Parathyroid adenoma (tissue), 2 donors: ENCODE results near the gene PAX3.

Source experiments
- H2AFZ ChIP-seq: fragments of 300-600 bp; sonication (generic); one replicate; pipeline ENCODE4 v1.7.0; 2017; ENCODE audit warnings: antibody characterized with exemption, mild to moderate bottlenecking
- H3K27ac ChIP-seq: fragments of 300-600 bp; sonication (generic); one replicate; pipeline ENCODE4 v1.7.0; 2017
- H3K27me3 ChIP-seq: fragments of 300-600 bp; sonication (generic); one replicate; pipeline ENCODE4 v1.7.0; 2017; ENCODE audit warnings: low read length; ENCODE audit not compliant: control insufficient read depth, insufficient read depth
- H3K36me3 ChIP-seq: fragments of 300-600 bp; sonication (generic); one replicate; pipeline ENCODE4 v1.7.0; 2017; ENCODE audit warnings: low read length; ENCODE audit not compliant: control insufficient read depth, insufficient read depth
- H3K4me1 ChIP-seq: fragments of 300-600 bp; sonication (generic); one replicate; pipeline ENCODE4 v1.7.0; 2017; ENCODE audit warnings: control low read depth
- H3K4me2 ChIP-seq: fragments of 300-600 bp; sonication (generic); one replicate; pipeline ENCODE4 v1.7.0; 2017; ENCODE audit warnings: low read length
- H3K4me3 ChIP-seq: fragments of 300-600 bp; sonication (generic); one replicate; pipeline ENCODE4 v1.7.0; 2017; ENCODE audit warnings: low read depth, low read length
- H3K79me2 ChIP-seq: fragments of 300-600 bp; sonication (generic); one replicate; pipeline ENCODE4 v1.7.0; 2017; ENCODE audit warnings: control low read depth
- H3K9ac ChIP-seq: fragments of 300-600 bp; sonication (generic); one replicate; pipeline ENCODE4 v1.7.0; 2017; ENCODE audit warnings: mild to moderate bottlenecking
- H3K9me3 ChIP-seq: fragments of 300-600 bp; sonication (generic); one replicate; pipeline ENCODE4 v1.7.0; 2017; ENCODE audit warnings: low read length; ENCODE audit not compliant: control insufficient read depth
- TF ChIP-seq, protein P1 (sequence below): fragments of 300-600 bp; sonication (generic); IDR thresholded peaks from one replicate; pipeline ENCODE4 v1.7.0; 2017; ENCODE audit warnings: antibody characterized with exemption, mild to moderate bottlenecking
- donor health status: primary hyperparathyroidism.

Gene PAX3

GRCh38 chr2:222334914-222335313, 36.1 kb upstream of the PAX3 start:
- H3K79me2 ChIP-seq = no peaks in the 10 kb centered on the region
- TF ChIP-seq, protein P1, sequence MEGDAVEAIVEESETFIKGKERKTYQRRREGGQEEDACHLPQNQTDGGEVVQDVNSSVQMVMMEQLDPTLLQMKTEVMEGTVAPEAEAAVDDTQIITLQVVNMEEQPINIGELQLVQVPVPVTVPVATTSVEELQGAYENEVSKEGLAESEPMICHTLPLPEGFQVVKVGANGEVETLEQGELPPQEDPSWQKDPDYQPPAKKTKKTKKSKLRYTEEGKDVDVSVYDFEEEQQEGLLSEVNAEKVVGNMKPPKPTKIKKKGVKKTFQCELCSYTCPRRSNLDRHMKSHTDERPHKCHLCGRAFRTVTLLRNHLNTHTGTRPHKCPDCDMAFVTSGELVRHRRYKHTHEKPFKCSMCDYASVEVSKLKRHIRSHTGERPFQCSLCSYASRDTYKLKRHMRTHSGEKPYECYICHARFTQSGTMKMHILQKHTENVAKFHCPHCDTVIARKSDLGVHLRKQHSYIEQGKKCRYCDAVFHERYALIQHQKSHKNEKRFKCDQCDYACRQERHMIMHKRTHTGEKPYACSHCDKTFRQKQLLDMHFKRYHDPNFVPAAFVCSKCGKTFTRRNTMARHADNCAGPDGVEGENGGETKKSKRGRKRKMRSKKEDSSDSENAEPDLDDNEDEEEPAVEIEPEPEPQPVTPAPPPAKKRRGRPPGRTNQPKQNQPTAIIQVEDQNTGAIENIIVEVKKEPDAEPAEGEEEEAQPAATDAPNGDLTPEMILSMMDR = no peak
- H3K9me3 ChIP-seq = no peaks in the 10 kb centered on the region
- H3K4me3 ChIP-seq = no peak overlapping the region
- no peak overlapping the region for H2AFZ ChIP-seq
- H3K4me1 ChIP-seq = no peaks in the 10 kb centered on the region
- no peaks in the 10 kb centered on the region for H3K36me3 ChIP-seq
- no peak overlapping the region for H3K4me2 ChIP-seq
- no peak overlapping the region for H3K27ac ChIP-seq
- H3K9ac ChIP-seq = no peak overlapping the region
- no peaks in the 10 kb centered on the region for H3K27me3 ChIP-seq

DNA sequence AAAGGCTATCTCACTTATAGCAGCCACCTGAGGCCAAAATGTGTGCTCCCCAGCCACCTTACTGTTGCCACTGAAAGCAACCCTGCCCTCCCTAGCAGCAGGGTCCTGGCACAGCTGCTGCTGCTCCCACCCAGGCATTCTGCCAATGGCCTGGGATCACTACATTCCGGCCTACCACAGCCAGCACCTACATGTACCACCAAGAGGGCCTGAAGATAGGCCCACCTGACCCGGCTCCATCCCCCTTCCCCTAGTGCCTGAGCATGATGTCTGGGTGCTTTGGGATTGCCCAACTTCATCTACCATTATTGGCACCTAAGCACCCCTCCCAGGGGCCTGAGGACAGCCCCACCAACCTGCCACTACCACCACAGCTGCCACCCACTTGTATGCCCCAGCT, 34.6 kb upstream of the PAX3 start:
- Histone ChIP-seq H3K9me3 (no peaks in the 10 kb centered on the region), H3K36me3 (no peaks in the 10 kb centered on the region), H3K27me3 (no peaks in the 10 kb centered on the region), H3K4me1 (no peaks in the 10 kb centered on the region), H2AFZ (no peak overlapping the region), H3K27ac (no peak overlapping the region), H3K79me2 (no peaks in the 10 kb centered on the region), H3K9ac (no peak overlapping the region), H3K4me3 (no peak overlapping the region), H3K4me2 (no peak overlapping the region)
- TF ChIP-seq, protein P1 = no peak

- TF ChIP-seq, protein P1 = no peak
- H2AFZ ChIP-seq = no peak overlapping the region
- H3K9me3 ChIP-seq = no peaks in the 10 kb centered on the region
- no peak overlapping the region for H3K4me2 ChIP-seq
- H3K79me2 ChIP-seq = no peaks in the 10 kb centered on the region
- H3K27me3 ChIP-seq = no peaks in the 10 kb centered on the region
- no peak overlapping the region for H3K9ac ChIP-seq
- no peak overlapping the region for H3K4me3 ChIP-seq
- no peaks in the 10 kb centered on the region for H3K36me3 ChIP-seq
- H3K27ac ChIP-seq = no peak overlapping the region
- no peaks in the 10 kb centered on the region for H3K4me1 ChIP-seq
These were observed 33.3 kb upstream of the PAX3 start for GRCh38 chr2:222332116-222332515.

DNA sequence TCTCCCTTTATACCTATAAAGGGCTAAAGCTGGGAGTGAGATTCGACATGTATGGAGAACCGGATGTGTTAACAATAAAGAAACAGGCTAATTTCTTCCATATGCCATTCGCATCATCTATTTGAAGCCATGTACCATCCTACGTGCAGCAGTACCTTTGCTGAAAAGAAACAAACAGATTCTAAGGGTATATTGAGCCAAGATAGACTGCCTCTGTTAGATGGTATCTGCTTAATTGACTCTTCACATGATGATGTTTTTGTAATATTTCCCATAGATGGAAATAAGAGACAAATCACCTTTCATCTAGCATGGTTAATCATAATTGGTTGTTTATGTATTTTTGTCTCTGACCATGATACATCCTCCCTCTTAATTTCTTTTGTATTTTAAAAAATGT, 32.1 kb upstream of the PAX3 start:
- Histone ChIP-seq H3K36me3 (no peaks in the 10 kb centered on the region), H3K4me3 (no peak overlapping the region), H3K9me3 (no peaks in the 10 kb centered on the region), H3K9ac (no peak overlapping the region), H3K27me3 (no peaks in the 10 kb centered on the region), H2AFZ (no peak overlapping the region), H3K27ac (no peak overlapping the region), H3K4me1 (no peaks in the 10 kb centered on the region), H3K4me2 (no peak overlapping the region), H3K79me2 (no peaks in the 10 kb centered on the region)
- TF ChIP-seq, protein P1 = no peak

DNA sequence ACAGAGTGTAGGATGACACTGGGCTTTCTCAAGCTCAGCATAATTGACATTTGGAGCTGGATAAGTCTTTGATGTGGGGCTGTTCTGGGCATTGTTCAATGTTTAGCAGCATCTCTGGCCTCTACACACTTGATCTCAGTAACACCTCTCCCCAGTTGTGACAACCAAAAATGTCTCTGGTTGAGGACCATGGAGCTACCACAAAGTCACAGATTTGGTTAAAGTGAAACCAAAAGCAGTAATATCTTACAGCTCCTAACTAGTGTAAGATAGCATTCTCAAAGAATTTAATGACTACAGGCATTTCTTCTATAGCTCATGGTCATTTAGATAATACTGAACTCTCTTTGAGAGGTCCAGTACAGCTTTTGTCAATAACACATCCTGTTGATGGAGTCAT, 23.4 kb upstream of the PAX3 start:
- TF ChIP-seq, protein P1 = no peak
- no peaks in the 10 kb centered on the region for H3K27me3 ChIP-seq
- H3K9ac ChIP-seq = no peak overlapping the region
- no peak overlapping the region for H3K27ac ChIP-seq
- H3K4me3 ChIP-seq = no peak overlapping the region
- H3K79me2 ChIP-seq = no peaks in the 10 kb centered on the region
- H3K9me3 ChIP-seq = no peaks in the 10 kb centered on the region
- H2AFZ ChIP-seq = no peak overlapping the region
- no peak overlapping the region for H3K4me2 ChIP-seq
- no peaks in the 10 kb centered on the region for H3K4me1 ChIP-seq
- no peaks in the 10 kb centered on the region for H3K36me3 ChIP-seq
